OCI-LY3 (cell line): Measurements from ENCODE around the gene MCUB.

Experiments used
- CTCF ChIP-seq: fragments of 200-600, 300-600 bp; sonication (generic); IDR thresholded peaks from 2 replicates; pipeline ENCODE4 v1.5.1; 2014; ENCODE audit warnings: antibody characterized with exemption, low read length, low read depth
- EZH2phosphoT487 ChIP-seq: fragments of 200-600 bp; shearing (Covaris generic); IDR thresholded peaks from 2 replicates; pipeline ENCODE4 v1.6.1; 2018; ENCODE audit warnings: antibody characterized with exemption, mixed run types, low read depth

- TF ChIP-seq CTCF (peak; percentile 60), EZH2phosphoT487 (no peak)
Observed at GRCh38 chr4:109702950-109703663, 143.1 kb downstream of the MCUB start, which contains the start of gene CASP6.
